WTC11 (cell line): Measurements from ENCODE around the gene APMAP.

Experiments
- CTCF ChIP-seq: fragments of 200-600 bp; IDR thresholded peaks from 2 replicates; pipeline ENCODE4 v1.8.0; 2022; ENCODE audit warnings: antibody characterized with exemption
- IRF2 ChIP-seq: sonication (generic); formaldehyde crosslinking; IDR thresholded peaks from 2 replicates; pipeline ENCODE4 v1.8.0; 2022; ENCODE audit warnings: low read depth, missing genetic modification reagents, borderline replicate concordance
- PRRX2 ChIP-seq: fragments of 250-450 bp; sonication (Bioruptor Pico); IDR thresholded peaks from 2 replicates; pipeline ENCODE4 v1.8.0; 2021; ENCODE audit warnings: mild to moderate bottlenecking
- STAT6 ChIP-seq: sonication (generic); formaldehyde crosslinking; conservative IDR thresholded peaks from 2 replicates; pipeline ENCODE4 v1.8.1; 2023; ENCODE audit warnings: mild to moderate bottlenecking, low read depth, missing genetic modification reagents, moderate library complexity
- USF2 ChIP-seq: sonication (generic); formaldehyde crosslinking; IDR thresholded peaks from 2 replicates; pipeline ENCODE4 v1.8.1; 2023; ENCODE audit warnings: mild to moderate bottlenecking, missing genetic modification reagents, moderate library complexity
- TF ChIP-seq, protein P1 (sequence below): fragments of 250-450 bp; sonication (Bioruptor Pico); conservative IDR thresholded peaks from 2 replicates; pipeline ENCODE4 v1.9.0; 2021; ENCODE audit warnings: mild to moderate bottlenecking
- TF ChIP-seq, protein P2 (sequence below): sonication (generic); formaldehyde crosslinking; IDR thresholded peaks from 2 replicates; pipeline ENCODE4 v1.8.1; 2023; ENCODE audit warnings: mild to moderate bottlenecking, missing genetic modification reagents

GRCh38 chr20:24965065-24965919 lies 27.3 kb downstream of the APMAP start:
- TF ChIP-seq IRF2 (no peak), PRRX2 (CRISPR knock-in tag) (no peak), CTCF (no peak), STAT6 (CRISPR knock-in tag) (no peak), USF2 (no peak)
- TF ChIP-seq, protein P1, sequence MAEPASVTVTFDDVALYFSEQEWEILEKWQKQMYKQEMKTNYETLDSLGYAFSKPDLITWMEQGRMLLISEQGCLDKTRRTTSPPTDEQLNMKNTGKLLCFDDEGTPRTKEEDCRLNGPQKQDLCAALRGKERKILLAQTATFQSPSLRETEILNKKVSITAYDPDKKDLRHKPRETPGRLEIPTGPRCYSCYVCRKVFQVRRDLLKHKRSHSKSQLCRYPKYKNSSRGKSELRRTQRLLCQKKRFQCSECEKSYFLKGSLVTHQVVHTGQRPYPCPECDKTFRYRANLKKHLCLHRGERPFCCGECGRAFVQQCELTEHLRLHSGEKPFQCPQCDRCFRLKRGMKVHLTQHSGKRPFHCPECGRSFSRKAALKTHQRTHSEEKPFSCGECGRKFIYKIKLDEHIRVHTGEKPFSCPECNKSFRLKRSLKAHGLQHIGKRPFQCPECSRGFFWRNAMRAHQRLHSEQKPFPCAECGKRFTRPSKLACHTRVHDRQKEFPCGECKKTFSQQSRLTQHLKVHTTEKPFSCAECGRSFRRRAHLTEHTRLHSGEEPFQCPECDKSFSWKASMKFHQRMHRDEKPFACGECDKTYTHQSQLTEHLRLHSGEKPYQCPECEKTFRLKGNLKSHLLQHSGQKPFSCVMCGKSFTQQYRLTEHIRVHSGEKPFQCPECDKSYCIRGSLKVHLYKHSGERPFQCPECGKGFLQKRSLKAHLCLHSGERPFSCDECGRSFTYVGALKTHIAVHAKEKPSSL = no peak
- TF ChIP-seq, protein P2, sequence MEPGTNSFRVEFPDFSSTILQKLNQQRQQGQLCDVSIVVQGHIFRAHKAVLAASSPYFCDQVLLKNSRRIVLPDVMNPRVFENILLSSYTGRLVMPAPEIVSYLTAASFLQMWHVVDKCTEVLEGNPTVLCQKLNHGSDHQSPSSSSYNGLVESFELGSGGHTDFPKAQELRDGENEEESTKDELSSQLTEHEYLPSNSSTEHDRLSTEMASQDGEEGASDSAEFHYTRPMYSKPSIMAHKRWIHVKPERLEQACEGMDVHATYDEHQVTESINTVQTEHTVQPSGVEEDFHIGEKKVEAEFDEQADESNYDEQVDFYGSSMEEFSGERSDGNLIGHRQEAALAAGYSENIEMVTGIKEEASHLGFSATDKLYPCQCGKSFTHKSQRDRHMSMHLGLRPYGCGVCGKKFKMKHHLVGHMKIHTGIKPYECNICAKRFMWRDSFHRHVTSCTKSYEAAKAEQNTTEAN = no peak
